ENCODE results near the gene GRIK1. TPM values are rescaled to one million over a fixed set of nuclear protein-coding genes. Genes with fewer than 3 reads are reported as not detected.

Gene GRIK1
- total RNA-seq, 4 donors from 2014 or later = 0.15 to 0.29 (median 0.27) TPM; not detected in 1

DNA sequence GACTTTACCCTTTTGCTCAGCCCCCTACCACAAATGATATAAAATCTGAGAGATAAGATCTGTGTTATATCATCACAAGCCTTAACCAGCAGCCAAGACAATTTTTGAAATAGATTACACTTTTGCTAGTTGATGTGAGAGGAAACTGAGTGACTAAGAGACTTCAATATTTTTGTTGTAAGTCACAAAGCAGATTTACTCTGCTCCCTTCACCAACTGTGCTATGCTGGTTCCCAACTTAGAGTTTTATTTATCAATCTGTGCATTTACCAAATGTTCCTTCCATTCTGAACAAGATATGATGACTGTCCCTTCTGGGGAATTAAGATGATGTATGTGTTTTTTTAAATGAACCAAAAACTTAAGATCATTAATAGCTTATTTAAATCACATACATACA lies 12.1 kb upstream of the GRIK1 start:
- H3K27me3 ChIP-seq = no peaks in the 10 kb centered on the region
- no peaks in the 10 kb centered on the region for H3K9me3 ChIP-seq
- no peaks in the 10 kb centered on the region for H3K4me1 ChIP-seq
- TF ChIP-seq POLR2A (IDR thresholded peaks at IDR 0.05) (no peak), CTCF (IDR thresholded peaks at IDR 0.05) (no peak)
- no peak for DNase-seq
- intact Hi-C loops (cut with DNase I) = no loop called here
- no peaks in the 10 kb centered on the region for H3K36me3 ChIP-seq
- no peak overlapping the region for H3K27ac ChIP-seq
- no peak overlapping the region for H3K4me3 ChIP-seq (replicated peaks in 1 of 3)

- Histone ChIP-seq H3K27ac (no peak overlapping the region), H3K36me3 (no peaks in the 10 kb centered on the region), H3K4me1 (no peaks in the 10 kb centered on the region), H3K27me3 (no peaks in the 10 kb centered on the region), H3K4me3 (replicated peaks in 1 of 3) (no peak overlapping the region), H3K9me3 (no peaks in the 10 kb centered on the region)
- intact Hi-C loops (cut with DNase I) = no loop called here
- 83 to 89% methylated on average over 1 of the region's 1 CpG for WGBS, 2 donors
- TF ChIP-seq CTCF (IDR thresholded peaks at IDR 0.05) (no peak), POLR2A (IDR thresholded peaks at IDR 0.05) (no peak)
- DNase-seq = no peak
Measured at GRCh38 chr21:29949991-29950390, 10.2 kb upstream of the GRIK1 start.

DNA sequence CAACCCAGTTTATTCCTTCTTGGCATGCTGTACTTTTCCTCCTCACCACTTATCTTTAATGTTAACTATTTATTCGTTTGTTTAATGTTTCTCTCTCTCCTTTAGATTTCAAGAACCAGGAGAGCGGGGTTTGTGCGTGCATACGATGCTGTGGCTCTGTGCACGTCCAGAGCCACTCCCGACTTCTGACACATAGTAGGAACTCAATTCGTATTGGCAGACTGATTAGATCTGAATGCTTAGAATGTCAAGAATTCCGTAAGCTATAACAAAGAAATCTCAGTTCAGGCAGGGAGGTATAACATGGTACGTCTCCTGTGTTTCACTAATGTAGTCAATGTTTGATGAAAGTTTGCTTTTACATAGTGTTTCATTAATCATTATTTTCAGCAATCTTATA lies 7.3 kb upstream of the GRIK1 start:
- H3K4me3 ChIP-seq (replicated peaks in 1 of 3) = no peak overlapping the region
- intact Hi-C loops (cut with DNase I) = no loop called here

DNA sequence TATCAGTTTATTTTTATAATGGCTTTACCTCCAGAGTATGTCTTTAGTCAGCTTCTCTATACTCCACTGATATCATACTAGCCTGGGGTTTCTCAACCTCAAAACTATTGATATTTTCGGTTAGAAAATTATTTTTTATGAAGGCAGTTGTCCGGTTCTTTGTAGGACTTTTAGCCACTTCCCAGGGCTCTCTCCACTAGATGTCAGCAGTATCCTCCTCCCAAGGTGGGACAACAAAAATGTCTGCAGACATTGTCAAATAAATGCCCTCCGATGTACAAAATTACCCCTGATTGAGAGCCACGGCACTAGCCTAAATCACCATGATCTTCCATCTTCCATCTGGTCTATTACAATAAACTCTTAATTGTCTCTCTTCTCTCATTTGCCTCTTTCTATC lies 4.1 kb upstream of the GRIK1 start:
- intact Hi-C loops (cut with DNase I) = no loop called here
- no peaks in the 10 kb centered on the region for H3K36me3 ChIP-seq
- H3K27ac ChIP-seq = no peak overlapping the region
- no peaks in the 10 kb centered on the region for H3K27me3 ChIP-seq
- TF ChIP-seq POLR2A (IDR thresholded peaks at IDR 0.05) (no peak), CTCF (IDR thresholded peaks at IDR 0.05) (no peak)
- no peak for DNase-seq
- H3K4me1 ChIP-seq = peaks cover 0 to 6% of the 10 kb centered on the region in 2 donors
- no peak overlapping the region for H3K4me3 ChIP-seq (replicated peaks in 1 of 3)
- 65% methylated on average over 4 of the region's 4 CpGs for WGBS, 2 donors
- H3K9me3 ChIP-seq = no peaks in the 10 kb centered on the region

More for the DNA sequence above, 7.3 kb upstream of the GRIK1 start:
- Histone ChIP-seq H3K27me3 (no peaks in the 10 kb centered on the region), H3K36me3 (no peaks in the 10 kb centered on the region), H3K9me3 (no peaks in the 10 kb centered on the region), H3K4me1 (no peaks in the 10 kb centered on the region), H3K27ac (no peak overlapping the region)
- TF ChIP-seq CTCF (IDR thresholded peaks at IDR 0.05) (no peak), POLR2A (IDR thresholded peaks at IDR 0.05) (no peak)
- 64 to 75% methylated on average over 9 of the region's 9 CpGs for WGBS, 2 donors
- no peak for DNase-seq

DNA sequence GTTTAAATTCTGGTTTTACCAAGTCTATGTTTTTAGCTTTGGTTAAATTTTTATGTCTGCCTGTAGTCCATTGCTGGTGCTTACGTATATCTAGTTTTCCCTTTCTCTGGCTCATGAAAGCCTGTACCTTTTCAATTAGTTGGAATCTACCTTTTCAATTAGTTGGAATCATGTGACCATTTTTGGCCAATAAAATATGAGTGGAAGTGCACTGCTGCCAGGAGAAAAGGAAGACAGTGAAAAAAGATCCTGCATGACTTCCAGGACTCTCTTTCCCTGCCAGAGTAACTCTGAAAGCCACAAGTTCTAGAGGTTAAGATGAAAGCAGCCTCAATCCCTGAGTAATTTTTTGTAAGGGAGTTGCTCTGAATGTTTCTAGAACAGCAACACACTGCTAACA lies 2.2 kb upstream of the GRIK1 start:
- H3K27ac ChIP-seq = no peak overlapping the region
- H3K36me3 ChIP-seq = no peaks in the 10 kb centered on the region
- 95 to 97% methylated on average over 1 of the region's 1 CpG for WGBS, 2 donors
- H3K4me3 ChIP-seq (replicated peaks in 1 of 3) = no peak overlapping the region
- DNase-seq = no peak
- no peaks in the 10 kb centered on the region for H3K27me3 ChIP-seq
- no peak for TF ChIP-seq CTCF (IDR thresholded peaks at IDR 0.05)
- intact Hi-C loops (cut with DNase I) = no loop called here
- peaks cover 0 to 6% of the 10 kb centered on the region in 2 donors for H3K4me1 ChIP-seq
- no peaks in the 10 kb centered on the region for H3K9me3 ChIP-seq

Data from thyroid gland (tissue), 4 donors.